PC-9 (cell line): Measurements from ENCODE around the gene IL17REL. TPM values are rescaled to one million over a fixed set of nuclear protein-coding genes. Genes with fewer than 3 reads are reported as not detected.

Source experiments
- BruUV-seq: library from RNA; stranded (reverse); fragments of 400-500 nt; replicated peaks from 2 replicates; lab custom pipeline; 2021; lab: Mats Ljungman, UMichigan
- CTCF ChIA-PET: fragments of 300-600 bp; sonication (Branson Sonifier 250); formaldehyde crosslinking; loops from one replicate; lab custom pipeline; 2022; ENCODE audit warnings: antibody characterized with exemption; lab: Charles Lee
- POLR2A ChIA-PET: fragments of 300-600 bp; sonication (Branson Sonifier 250); formaldehyde crosslinking; loops from one replicate; lab custom pipeline; 2022; ENCODE audit warnings: antibody characterized with exemption; ENCODE audit not compliant: unreplicated experiment; lab: Charles Lee
- DNase-seq, 2 experiments: peaks; one replicate each; pipeline versions ENCODE4 v3.0.0 to v3.0.0-alpha.2; 2015 to 2022; ENCODE audit warnings: mixed read lengths in 1 of 2
- H2AFZ ChIP-seq: fragments of 200-600 bp; sonication (generic); 2 replicates; pipeline ENCODE4 v1.8.1; 2017; ENCODE audit warnings: antibody characterized with exemption
- H3F3A ChIP-seq: fragments of 200-600 bp; sonication (generic); 2 replicates; pipeline ENCODE4 v1.8.1; 2017; ENCODE audit warnings: antibody characterized with exemption, mild to moderate bottlenecking, low read depth; ENCODE audit not compliant: insufficient read depth
- H3K27ac ChIP-seq: fragments of 200-600 bp; sonication (generic); 2 replicates; pipeline ENCODE4 v1.6.1; 2016; ENCODE audit warnings: mixed run types
- H3K27me3 ChIP-seq: fragments of 200-600 bp; sonication (generic); 2 replicates; pipeline ENCODE4 v1.6.1; 2016; ENCODE audit warnings: low read depth, mixed run types; ENCODE audit not compliant: insufficient read depth
- H3K36me3 ChIP-seq: fragments of 200-600 bp; sonication (generic); 2 replicates; pipeline ENCODE4 v1.6.1; 2016; ENCODE audit warnings: low read depth, mixed run types
- H3K4me1 ChIP-seq: fragments of 200-600 bp; sonication (generic); replicated peaks from 2 replicates; pipeline ENCODE4 v1.6.1; 2016; ENCODE audit warnings: mixed run types; ENCODE audit not compliant: insufficient read depth
- H3K4me2 ChIP-seq: fragments of 200-600 bp; sonication (generic); 2 replicates; pipeline ENCODE4 v1.6.1; 2017; ENCODE audit warnings: mixed run types
- H3K4me3 ChIP-seq: fragments of 200-600 bp; sonication (generic); 2 replicates; pipeline ENCODE4 v1.6.1; 2016; ENCODE audit warnings: mixed run types
- H3K79me2 ChIP-seq: fragments of 200-600 bp; sonication (generic); 2 replicates; pipeline ENCODE4 v1.6.1; 2017; ENCODE audit warnings: low read depth, mixed run types
- H3K9me2 ChIP-seq: fragments of 200-600 bp; sonication (generic); 2 replicates; pipeline ENCODE4 v1.8.1; 2017; ENCODE audit warnings: mild to moderate bottlenecking; ENCODE audit not compliant: insufficient read depth
- H3K9me3 ChIP-seq: fragments of 200-600 bp; sonication (generic); 2 replicates; pipeline ENCODE4 v1.8.1; 2016; ENCODE audit warnings: low read depth; ENCODE audit not compliant: insufficient read depth
- H4K20me1 ChIP-seq: fragments of 200-600 bp; sonication (generic); 2 replicates; pipeline ENCODE4 v1.8.1; 2017; ENCODE audit not compliant: insufficient read depth
- CTCF ChIP-seq: fragments of 200-600 bp; sonication (generic); conservative IDR thresholded peaks from 2 replicates; pipeline ENCODE4 v1.6.1; 2017; ENCODE audit warnings: mixed run types, antibody characterized with exemption, mild to moderate bottlenecking, moderate library complexity
- EZH2 ChIP-seq: fragments of 200-600 bp; sonication (generic); IDR thresholded peaks from 2 replicates; pipeline ENCODE4 v1.8.0; 2017; ENCODE audit warnings: antibody characterized with exemption, low read depth
- intact Hi-C: fragments of 100-400 bp; cut with micrococcal nuclease; formaldehyde crosslinking; loops from one replicate; pipeline ENCODE4 v1.10.0; 2022; ENCODE audit not compliant: unreplicated experiment
- total RNA-seq: library from RNA; stranded (reverse); gene quantifications from 2 replicates; pipeline ENCODE4 v1.2.3, GENCODE V29; 2021

The IL17REL gene
- total RNA-seq, 1 experiment from 2014 or later, result not detected

DNA sequence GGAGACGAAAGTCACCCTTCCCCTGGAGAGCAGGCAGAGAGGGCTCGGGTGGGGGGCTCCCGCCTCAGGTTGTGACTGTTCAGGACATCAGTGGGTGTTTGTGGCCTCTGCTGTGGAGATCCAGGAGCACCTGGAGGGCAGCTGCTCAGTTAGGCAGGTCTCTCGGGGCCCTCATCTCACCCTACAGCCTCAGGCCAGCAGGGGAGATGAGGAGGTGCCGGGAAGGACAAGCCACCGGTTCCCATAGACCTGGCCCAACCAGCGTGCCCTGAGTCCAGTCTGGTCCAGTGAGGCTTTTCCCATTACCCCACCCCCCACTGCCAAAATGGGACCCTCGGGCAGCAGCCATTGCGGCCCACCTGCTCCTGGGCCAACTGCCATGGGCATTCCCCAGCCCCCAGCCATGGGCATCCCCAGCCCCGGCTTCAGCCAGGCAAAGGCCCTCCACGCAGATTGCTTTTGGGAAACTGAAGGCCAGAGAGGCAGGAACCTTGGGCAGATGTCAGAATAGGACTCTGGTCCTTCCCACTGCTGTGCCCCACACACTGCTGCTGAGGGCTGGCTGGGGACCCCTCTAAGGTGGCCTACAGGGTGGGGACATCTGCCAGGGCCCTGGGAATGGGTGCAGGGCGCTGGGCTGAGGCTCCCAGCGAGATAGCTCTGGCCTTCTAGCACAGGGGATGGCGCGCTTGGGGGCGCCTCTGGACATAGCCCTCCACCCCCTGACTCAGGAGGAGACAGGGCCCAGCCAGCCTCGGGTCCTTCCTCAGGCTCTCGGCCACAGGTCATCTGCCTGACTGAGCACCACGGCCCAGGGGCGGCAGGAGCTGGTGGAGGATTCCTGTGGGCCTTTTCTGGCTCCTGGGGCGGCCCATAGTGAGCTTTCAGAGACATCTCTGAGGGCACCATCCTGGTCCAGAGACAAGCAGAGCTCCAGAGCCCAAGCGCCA lies 47.2 kb downstream of the IL17REL start:
- CTCF ChIA-PET, result no interaction called here
- DNase-seq, result no peak
- Histone ChIP-seq H3K27me3 (no peaks in the 10 kb centered on the region), H3K9me3 (no peaks in the 10 kb centered on the region), H3K4me1 (peaks cover 23% of the 10 kb centered on the region), H4K20me1 (peaks cover 52% of the 10 kb centered on the region), H3F3A (peaks cover 57% of the 10 kb centered on the region; the same call in 1 of the 2 replicates), H3K4me3 (no peak overlapping the region), H3K27ac (no peak overlapping the region), H3K36me3 (peaks cover 31% of the 10 kb centered on the region), H3K9me2 (no peaks in the 10 kb centered on the region), H3K79me2 (peaks cover 40% of the 10 kb centered on the region), H3K4me2 (no peak overlapping the region), H2AFZ (no peak overlapping the region)
- intact Hi-C loops, result no loop called here
- POLR2A ChIA-PET, result no interaction called here
- BruUV-seq, result no TSS peak
- TF ChIP-seq CTCF (no peak), EZH2 (no peak)

GRCh38 chr22:49964136-49965090 lies 48.2 kb downstream of the IL17REL start:
- Histone ChIP-seq H3K79me2 (peaks cover 41% of the 10 kb centered on the region), H2AFZ (no peak overlapping the region), H3K4me1 (peaks cover 22% of the 10 kb centered on the region), H3K27me3 (no peaks in the 10 kb centered on the region), H3K36me3 (peaks cover 31% of the 10 kb centered on the region), H4K20me1 (peaks cover 52% of the 10 kb centered on the region), H3K4me3 (no peak overlapping the region), H3K9me3 (no peaks in the 10 kb centered on the region), H3F3A (peaks cover 58% of the 10 kb centered on the region), H3K4me2 (peak overlapping the region; percentile 99; the same call in 1 of the 2 replicates), H3K27ac (peak overlapping the region; percentile 8; the same call in 1 of the 2 replicates), H3K9me2 (no peaks in the 10 kb centered on the region)
- CTCF ChIA-PET, result no interaction called here
- intact Hi-C loops, result no loop called here
- no TSS peak for BruUV-seq
- no peak for DNase-seq
- TF ChIP-seq CTCF (no peak), EZH2 (no peak)
- POLR2A ChIA-PET, result no interaction called here

DNA sequence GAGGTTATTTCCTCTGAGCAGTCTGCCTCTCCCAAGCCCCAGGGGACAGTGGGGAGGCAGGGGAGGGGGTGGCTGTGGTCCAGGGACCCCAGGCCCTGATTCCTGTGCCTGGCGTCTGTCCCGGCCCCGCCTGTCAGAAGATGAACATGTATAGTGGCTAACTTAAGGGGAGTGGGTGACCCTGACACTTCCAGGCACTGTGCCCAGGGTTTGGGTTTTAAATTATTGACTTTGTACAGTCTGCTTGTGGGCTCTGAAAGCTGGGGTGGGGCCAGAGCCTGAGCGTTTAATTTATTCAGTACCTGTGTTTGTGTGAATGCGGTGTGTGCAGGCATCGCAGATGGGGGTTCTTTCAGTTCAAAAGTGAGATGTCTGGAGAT lies 48.9 kb downstream of the IL17REL start:
- H3K4me1 ChIP-seq, result peaks cover 30% of the 10 kb centered on the region
- ChIA-PET POLR2A (interaction anchor here (0.6 kb wide), 1 partner anchor 27 kb away, joined by 10 read pairs; no protein-coding TSS in a partner anchor), CTCF (no interaction called here)
- H3K4me3 ChIP-seq, result peak overlapping the region; percentile 97; the same call in 1 of the 2 replicates
- H3K9me3 ChIP-seq, result no peaks in the 10 kb centered on the region
- no peak overlapping the region for H2AFZ ChIP-seq
- intact Hi-C loops, result loop anchor here (2.0 kb wide), 1 partner anchor 65 kb away; no protein-coding TSS in a partner anchor
- peak overlapping the region; percentile 8; the same call in 1 of the 2 replicates for H3K27ac ChIP-seq
- no peaks in the 10 kb centered on the region for H3K9me2 ChIP-seq
- H4K20me1 ChIP-seq, result peaks cover 52% of the 10 kb centered on the region
- TF ChIP-seq CTCF (no peak), EZH2 (no peak)
- no peak for DNase-seq
- peaks cover 56% of the 10 kb centered on the region for H3F3A ChIP-seq
- peaks cover 46% of the 10 kb centered on the region for H3K79me2 ChIP-seq
- H3K36me3 ChIP-seq, result peaks cover 31% of the 10 kb centered on the region
- no peaks in the 10 kb centered on the region for H3K27me3 ChIP-seq
- TSS peak; percentile 22 for BruUV-seq
- H3K4me2 ChIP-seq, result peak overlapping the region; percentile 99
